HepG2 (cell line): Measurements from ENCODE around the gene IRS1. TPM values are rescaled to one million over a fixed set of nuclear protein-coding genes. Genes with fewer than 3 reads are reported as not detected.

Source experiments
- ATAC-seq: fragments of 200-7000 bp; cut with Tn5 transposase; 3 replicates; pipeline ENCODE4 v1.9.1; 2020; ENCODE audit warnings: mild to moderate bottlenecking, moderate library complexity
- BruUV-seq: library from RNA; stranded (reverse); fragments of 400-500 nt; replicated peaks from 2 replicates; lab custom pipeline; 2021; lab: Mats Ljungman, UMichigan
- CTCF ChIA-PET: fragments of 300-600 bp; formaldehyde crosslinking; extraction: SDS; loops from one replicate; lab custom pipeline; 2021; ENCODE audit warnings: low total read pairs, inconsistent platforms, low intra/inter-chr PET ratio; lab: Yijun Ruan, JAX
- POLR2A ChIA-PET: fragments of 350-600 bp; sonication (Branson Sonifier 250); formaldehyde crosslinking; loops from one replicate; lab custom pipeline; 2020; ENCODE audit warnings: antibody characterized with exemption, inconsistent platforms; lab: Yijun Ruan, JAX
- DNase-seq: peaks from one replicate; pipeline ENCODE4 v3.0.0-alpha.2; 2015; ENCODE audit warnings: low spot score
- FAIRE-seq: peaks from 3 replicates; lab custom pipeline; 2011; peaks lifted over from hg19 to GRCh38; lab: Jason Lieb, UNC
- H2AFZ ChIP-seq: one replicate; pipeline ENCODE4 v1.6.1; 2011; ENCODE audit warnings: low read length, inconsistent platforms
- H3K27ac ChIP-seq: fragments of 300-600 bp; 3 replicates; pipeline ENCODE4 v1.8.0; 2011; ENCODE audit warnings: mixed run types, mild to moderate bottlenecking, mixed read lengths, low read length, inconsistent platforms; ENCODE audit not compliant: insufficient read depth; ENCODE audit errors: extremely low read length
- H3K27me3 ChIP-seq, 2 experiments: fragments of 200-600 bp in 1 of 2; 2 replicates in 1 of 2; 3 replicates in 1 of 2; pipeline versions ENCODE4 v1.6.0 to v1.8.0; 2011; ENCODE audit warnings: low read length in 2 of 2, mild to moderate bottlenecking in 2 of 2, moderate library complexity in 2 of 2, inconsistent platforms in 1 of 2; ENCODE audit not compliant: insufficient read depth in 2 of 2, control insufficient read depth in 1 of 2
- H3K36me3 ChIP-seq, 2 experiments: fragments of 200-600 bp in 1 of 2; replicated peaks in 1 of 2; 2 replicates in 1 of 2; 3 replicates in 1 of 2; pipeline versions ENCODE4 v1.5.1 to v1.8.0; 2011; ENCODE audit warnings: low read length in 2 of 2, inconsistent platforms in 1 of 2; ENCODE audit not compliant: insufficient read depth in 2 of 2, control insufficient read depth in 1 of 2
- H3K4me1 ChIP-seq: 2 replicates; pipeline ENCODE4 v1.5.1; 2012; ENCODE audit warnings: low read length, inconsistent platforms; ENCODE audit not compliant: insufficient read depth
- H3K4me2 ChIP-seq: 2 replicates; pipeline ENCODE4 v1.6.0; 2011; ENCODE audit warnings: low read depth, low read length, inconsistent platforms
- H3K4me3 ChIP-seq, 3 experiments: fragments of 200-600 bp in 1 of 3; sonication (generic), shearing (Covaris generic) in 1 of 3; replicated peaks in 1 of 3; 2 replicates each; pipeline ENCODE4 v1.5.1; 2011 to 2016; ENCODE audit warnings: low read length in 3 of 3, inconsistent platforms in 2 of 3, low read depth in 2 of 3, mild to moderate bottlenecking in 2 of 3, control low read depth in 1 of 3, mixed read lengths in 1 of 3; ENCODE audit not compliant: insufficient read depth in 1 of 3
- H3K79me2 ChIP-seq: one replicate; pipeline ENCODE4 v1.6.1; 2011; ENCODE audit warnings: low read length, inconsistent platforms; ENCODE audit not compliant: insufficient read depth
- H3K9ac ChIP-seq: 2 replicates; pipeline ENCODE4 v1.6.0; 2011; ENCODE audit warnings: mild to moderate bottlenecking, low read depth, low read length, inconsistent platforms; ENCODE audit not compliant: insufficient read depth
- H3K9me3 ChIP-seq: 2 replicates; pipeline ENCODE4 v1.5.1; 2012; ENCODE audit warnings: mild to moderate bottlenecking, low read length
- H4K20me1 ChIP-seq: 2 replicates; pipeline ENCODE4 v1.6.0; 2011; ENCODE audit warnings: inconsistent platforms, mild to moderate bottlenecking, low read length, moderate library complexity; ENCODE audit not compliant: insufficient read depth
- ATF7 ChIP-seq, 2 experiments: fragments of 450-650 bp in 1 of 2; sonication (generic) in 1 of 2; formaldehyde crosslinking in 1 of 2; IDR thresholded peaks; 2 replicates each; pipeline versions ENCODE4 v1.4.0 to v1.6.1; 2016 to 2020; ENCODE audit warnings: antibody characterized with exemption in 1 of 2, mild to moderate bottlenecking in 1 of 2, missing genetic modification reagents in 1 of 2
- CBX1 ChIP-seq: IDR thresholded peaks from one replicate; pipeline ENCODE4 v1.6.1; 2016; ENCODE audit warnings: antibody characterized with exemption, low read depth
- FOXC1 ChIP-seq: sonication (generic); formaldehyde crosslinking; IDR thresholded peaks from 2 replicates; pipeline ENCODE4 v1.8.0; 2022; ENCODE audit warnings: mild to moderate bottlenecking, missing genetic modification reagents, borderline replicate concordance
- U2AF1 ChIP-seq: fragments of 200-400 bp; formaldehyde crosslinking; optimal IDR thresholded peaks from 2 replicates; pipeline ENCODE3; 2017; ENCODE audit warnings: mild to moderate bottlenecking, low read depth, low read length
- ZBTB44 ChIP-seq: sonication (generic); formaldehyde crosslinking; IDR thresholded peaks from 2 replicates; pipeline ENCODE4 v1.4.0; 2020; ENCODE audit warnings: missing genetic modification reagents
- ZNF160 ChIP-seq: sonication (generic); formaldehyde crosslinking; IDR thresholded peaks from 2 replicates; pipeline ENCODE4 v1.8.0; 2022; ENCODE audit warnings: mild to moderate bottlenecking, inconsistent platforms, missing genetic modification reagents
- WGBS: methylation state at CpG from one replicate; pipeline ENCODE4 v1.1.6; 2017; ENCODE audit warnings: low lambda C conversion rate; 5-methylcytosine and 5-hydroxymethylcytosine counted together
- in situ Hi-C: cut with HindIII; loops from 2 replicates; pipeline ENCODE4 v1.10.0; 2017; ENCODE audit warnings: low pct_unique_long_range_greater_than_20kb; ENCODE audit not compliant: extremely low pct_ligation_motif_present
- intact Hi-C: fragments of 100-400 bp; cut with micrococcal nuclease; formaldehyde crosslinking; loops from one replicate; pipeline ENCODE4 v1.10.0; 2022; ENCODE audit not compliant: unreplicated experiment
- polyA plus RNA-seq, 8 experiments: library from polyadenylated mRNA; depleted of rRNA in 3 of 8; stranded (reverse) in 7 of 8; unstranded in 1 of 8; fragments of >200 nt; fragmentation: Illumina TruSeq in 4 of 8; extraction: Trizol in 4 of 8; gene quantifications; 2 replicates each; pipeline versions ENCODE4 v1.2.1 to v1.2.3, GENCODE V29; 2011 to 2016; ENCODE audit warnings: low read depth in 4 of 8, missing spikeins in 1 of 8, mixed read lengths in 1 of 8; ENCODE audit not compliant: insufficient read depth in 1 of 8
- total RNA-seq, 5 experiments: library from RNA; depleted of rRNA; stranded (reverse); fragments of >200 nt; fragmentation: Illumina TruSeq; extraction: Trizol; gene quantifications; 2 replicates each; pipeline ENCODE4 v1.2.3, GENCODE V29; 2016; ENCODE audit warnings: low read depth in 1 of 5

Gene IRS1
- total and polyA plus RNA-seq, 2 of the 13 experiments (the other 11 are each of a cell fraction or from before 2014, with no cell fraction given): 8.7 to 9.0 TPM

GRCh38 chr2:226690461-226691024 is 109.1 kb downstream of the IRS1 start:
- no peak for TF ChIP-seq ZBTB44 (CRISPR knock-in tag)
- TF ChIP-seq ZNF160 (CRISPR knock-in tag): no peak
- TF ChIP-seq U2AF1: no peak
- Histone ChIP-seq H3K9ac (no peak overlapping the region), H3K27ac (no peak overlapping the region), H3K9me3 (no peaks in the 10 kb centered on the region), H3K4me1 (peaks cover 40% of the 10 kb centered on the region), H3K27me3 (no peaks in the 10 kb centered on the region), H3K4me2 (0 out of 2 replicates have a peak overlapping the region, but pooled peaks have one; percentile 27), H3K79me2 (no peaks in the 10 kb centered on the region), H2AFZ (no peak overlapping the region), H3K4me3 (no peak overlapping the region), H3K36me3 (no peaks in the 10 kb centered on the region), H4K20me1 (no peaks in the 10 kb centered on the region)
- intact Hi-C loops (no loop called here), in situ Hi-C loops (no loop called here)
- FAIRE-seq (no peak), ATAC-seq (no peak), DNase-seq (no peak)
- ChIA-PET POLR2A (no interaction called here), CTCF (no interaction called here)
- no TSS peak for BruUV-seq
- 92% methylated on average over 4 of the region's 4 CpGs for WGBS

GRCh38 chr2:226687641-226688253 is 111.9 kb downstream of the IRS1 start:
- in situ Hi-C loops (no loop called here), intact Hi-C loops (no loop called here)
- Histone ChIP-seq H3K36me3 (no peaks in the 10 kb centered on the region), H3K79me2 (no peaks in the 10 kb centered on the region), H3K4me3 (no peak overlapping the region), H3K4me1 (peaks cover 19% of the 10 kb centered on the region), H3K9me3 (no peaks in the 10 kb centered on the region), H3K27me3 (no peaks in the 10 kb centered on the region), H4K20me1 (no peaks in the 10 kb centered on the region), H3K27ac (no peak overlapping the region), H3K9ac (no peak overlapping the region), H3K4me2 (no peak overlapping the region), H2AFZ (no peak overlapping the region)
- ChIA-PET POLR2A (no interaction called here), CTCF (no interaction called here)
- BruUV-seq: no TSS peak
- WGBS: 72% methylated on average over 2 of the region's 2 CpGs
- FAIRE-seq (no peak), DNase-seq (no peak), ATAC-seq (no peak)
- TF ChIP-seq ATF7 (IDR thresholded peaks at IDR 0.05) (peak; percentile 23; the same call in 1 of the 2 replicates), ATF7 (CRISPR knock-in tag; IDR thresholded peaks at IDR 0.05) (no peak), FOXC1 (CRISPR knock-in tag) (no peak), CBX1 (no peak)
